ENCODE results near the gene SPPL3.
"Not testable (repeated sequence)": the region's sequence is repeated elsewhere in the genome, so short reads cannot be mapped to it uniquely, and the experiment has no call there.

SPPL3 gene

DNA sequence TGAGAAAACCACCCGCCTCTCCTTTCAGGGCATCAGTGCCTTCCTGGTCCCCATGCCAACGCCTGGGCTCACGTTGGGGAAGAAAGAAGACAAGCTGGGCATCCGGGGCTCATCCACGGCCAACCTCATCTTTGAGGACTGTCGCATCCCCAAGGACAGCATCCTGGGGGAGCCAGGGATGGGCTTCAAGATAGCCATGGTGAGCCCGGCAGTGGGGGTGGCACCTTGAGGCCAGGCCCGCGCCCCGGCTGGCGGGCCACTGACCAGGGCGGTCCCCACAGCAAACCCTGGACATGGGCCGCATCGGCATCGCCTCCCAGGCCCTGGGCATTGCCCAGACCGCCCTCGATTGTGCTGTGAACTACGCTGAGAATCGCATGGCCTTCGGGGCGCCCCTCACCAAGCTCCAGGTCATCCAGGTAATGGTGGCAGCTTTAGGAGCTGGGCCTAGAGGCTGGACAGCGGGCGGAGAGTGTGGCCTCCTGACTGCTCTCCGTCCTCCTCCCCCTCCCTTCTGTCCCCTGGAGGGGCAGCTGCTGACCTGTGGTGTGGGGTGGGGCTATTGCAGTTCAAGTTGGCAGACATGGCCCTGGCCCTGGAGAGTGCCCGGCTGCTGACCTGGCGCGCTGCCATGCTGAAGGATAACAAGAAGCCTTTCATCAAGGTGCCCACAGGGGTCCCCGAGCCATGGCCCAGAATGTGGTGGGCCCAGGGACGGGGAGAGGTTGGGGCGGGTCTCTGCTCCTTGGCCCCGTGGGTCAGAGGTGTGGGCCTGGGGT lies 165.7 kb downstream of the SPPL3 start:
- TF ChIP-seq, protein P1, sequence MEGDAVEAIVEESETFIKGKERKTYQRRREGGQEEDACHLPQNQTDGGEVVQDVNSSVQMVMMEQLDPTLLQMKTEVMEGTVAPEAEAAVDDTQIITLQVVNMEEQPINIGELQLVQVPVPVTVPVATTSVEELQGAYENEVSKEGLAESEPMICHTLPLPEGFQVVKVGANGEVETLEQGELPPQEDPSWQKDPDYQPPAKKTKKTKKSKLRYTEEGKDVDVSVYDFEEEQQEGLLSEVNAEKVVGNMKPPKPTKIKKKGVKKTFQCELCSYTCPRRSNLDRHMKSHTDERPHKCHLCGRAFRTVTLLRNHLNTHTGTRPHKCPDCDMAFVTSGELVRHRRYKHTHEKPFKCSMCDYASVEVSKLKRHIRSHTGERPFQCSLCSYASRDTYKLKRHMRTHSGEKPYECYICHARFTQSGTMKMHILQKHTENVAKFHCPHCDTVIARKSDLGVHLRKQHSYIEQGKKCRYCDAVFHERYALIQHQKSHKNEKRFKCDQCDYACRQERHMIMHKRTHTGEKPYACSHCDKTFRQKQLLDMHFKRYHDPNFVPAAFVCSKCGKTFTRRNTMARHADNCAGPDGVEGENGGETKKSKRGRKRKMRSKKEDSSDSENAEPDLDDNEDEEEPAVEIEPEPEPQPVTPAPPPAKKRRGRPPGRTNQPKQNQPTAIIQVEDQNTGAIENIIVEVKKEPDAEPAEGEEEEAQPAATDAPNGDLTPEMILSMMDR (IDR thresholded peaks at IDR 0.05; ENCODE audit: low read depth, low read length, missing control alignments), result no peak
- no peak overlapping the region for H3K4me3 ChIP-seq (ENCODE audit: low read depth, low read length)
- in situ Hi-C loops (cut with HindIII; ENCODE audit: low sequenced_read_pairs), result no loop called here
- DNase-seq (ENCODE audit: low read depth), result no peak

DNA sequence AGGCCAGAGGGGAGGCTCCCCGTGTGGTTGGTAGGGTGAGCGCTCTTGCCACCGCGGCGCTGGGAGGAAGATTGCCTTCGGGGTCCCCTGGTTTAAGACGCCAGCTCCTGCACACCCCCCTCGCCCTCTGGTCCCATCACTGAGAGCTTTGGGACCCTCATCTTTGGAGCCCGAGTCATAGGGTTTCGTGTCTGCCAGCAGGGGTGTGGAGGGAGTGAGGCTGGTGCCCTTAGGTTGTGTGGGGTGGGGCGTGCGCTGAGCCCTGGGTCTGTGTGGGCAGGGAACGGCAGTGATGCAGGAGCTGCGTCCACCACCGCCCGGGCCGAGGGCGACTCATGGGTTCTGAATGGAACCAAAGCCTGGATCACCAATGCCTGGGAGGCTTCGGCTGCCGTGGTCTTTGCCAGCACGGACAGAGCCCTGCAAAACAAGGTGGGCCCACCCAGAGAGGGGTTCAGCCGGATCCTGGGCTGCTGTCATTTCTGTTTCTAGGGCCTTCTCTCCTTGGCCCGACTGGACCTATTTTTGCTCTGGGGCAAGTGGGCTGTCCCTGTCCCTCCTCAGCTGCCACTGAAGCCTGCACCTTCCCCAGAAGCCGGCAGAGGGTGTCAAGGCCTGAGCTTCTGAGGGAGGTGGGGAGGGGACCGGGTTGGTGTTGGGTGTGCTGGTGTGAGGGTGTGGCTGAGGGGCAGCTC lies 166.5 kb downstream of the SPPL3 start:
- H3K4me3 ChIP-seq (ENCODE audit: low read depth, low read length), result no peak overlapping the region
- TF ChIP-seq, protein P1 (IDR thresholded peaks at IDR 0.05; ENCODE audit: low read depth, low read length, missing control alignments), result peak; percentile 46
- in situ Hi-C loops (cut with HindIII; ENCODE audit: low sequenced_read_pairs), result no loop called here
- no peak for DNase-seq (ENCODE audit: low read depth)

DNA sequence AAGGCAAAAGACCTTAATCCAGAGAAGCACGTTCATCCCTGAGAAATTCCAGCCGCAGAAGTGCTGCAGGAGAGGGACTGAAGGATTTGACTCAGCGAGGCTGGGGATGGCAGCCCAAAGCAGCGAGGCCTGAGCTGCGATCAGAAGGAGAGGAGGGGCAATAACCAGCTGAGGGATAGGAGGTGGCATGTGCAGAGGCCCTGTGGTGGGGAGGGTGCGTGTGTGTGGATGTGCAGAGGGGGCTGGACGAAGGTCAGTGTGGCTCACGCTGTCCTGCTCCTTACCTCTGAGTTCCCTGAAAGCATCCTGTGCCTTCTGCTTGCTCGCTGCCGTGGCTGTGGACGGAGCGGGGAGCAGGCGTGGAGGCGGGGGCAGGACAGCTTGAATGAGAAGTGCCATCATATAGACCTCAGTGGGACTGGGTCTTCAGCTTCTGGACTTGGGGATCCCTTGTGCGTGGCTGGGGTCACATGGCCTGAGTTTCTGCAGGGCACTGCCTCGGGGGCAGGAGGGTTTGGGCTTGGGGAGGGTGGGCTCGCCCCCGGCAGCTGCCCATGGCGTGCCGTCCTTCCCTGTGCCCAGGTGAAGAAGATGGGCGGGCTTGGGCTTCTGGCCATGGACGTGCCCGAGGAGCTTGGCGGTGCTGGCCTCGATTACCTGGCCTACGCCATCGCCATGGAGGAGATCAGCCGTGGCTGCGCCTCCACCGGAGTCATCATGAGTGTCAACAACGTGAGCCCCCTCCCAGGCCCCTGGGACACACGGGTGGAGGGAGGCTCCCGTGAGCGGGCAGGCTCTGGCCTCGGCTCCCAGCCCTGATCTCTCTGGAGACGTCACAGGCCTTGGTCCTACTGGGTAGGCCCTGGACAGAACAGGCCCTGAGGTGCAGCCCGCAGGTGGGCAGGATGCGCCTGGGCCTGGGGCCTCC lies 167.5 kb downstream of the SPPL3 start:
- in situ Hi-C loops (cut with HindIII; ENCODE audit: low sequenced_read_pairs), result no loop called here
- TF ChIP-seq, protein P1 (IDR thresholded peaks at IDR 0.05; ENCODE audit: low read depth, low read length, missing control alignments), result no peak
- no peak overlapping the region for H3K4me3 ChIP-seq (ENCODE audit: low read depth, low read length)
- DNase-seq (ENCODE audit: low read depth), result no peak

DNA sequence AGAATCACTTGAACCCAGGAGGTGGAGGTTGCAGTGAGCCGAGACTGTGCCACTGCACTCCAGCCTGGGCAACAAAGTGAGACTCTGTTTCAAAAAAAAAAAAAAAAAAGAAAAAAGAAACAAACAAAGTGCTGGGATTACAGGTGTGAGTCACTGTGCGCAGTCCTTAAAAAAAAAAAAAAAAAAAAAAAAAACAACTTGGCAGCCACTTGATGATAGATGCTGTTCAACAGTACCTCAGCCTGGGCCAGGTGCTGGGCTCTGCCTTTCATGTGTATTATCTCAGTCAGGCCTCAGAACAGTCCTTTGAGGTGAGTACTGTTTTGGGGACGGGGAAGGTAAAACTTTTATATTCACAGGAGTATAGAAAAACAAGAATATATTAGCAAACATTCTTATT lies 169.0 kb downstream of the SPPL3 start:
- in situ Hi-C loops (cut with HindIII; ENCODE audit: low sequenced_read_pairs), result no loop called here
- DNase-seq (ENCODE audit: low read depth), result no peak
- no peak overlapping the region for H3K4me3 ChIP-seq (ENCODE audit: low read depth, low read length)
- TF ChIP-seq, protein P1 (IDR thresholded peaks at IDR 0.05; ENCODE audit: low read depth, low read length, missing control alignments), result no peak

DNA sequence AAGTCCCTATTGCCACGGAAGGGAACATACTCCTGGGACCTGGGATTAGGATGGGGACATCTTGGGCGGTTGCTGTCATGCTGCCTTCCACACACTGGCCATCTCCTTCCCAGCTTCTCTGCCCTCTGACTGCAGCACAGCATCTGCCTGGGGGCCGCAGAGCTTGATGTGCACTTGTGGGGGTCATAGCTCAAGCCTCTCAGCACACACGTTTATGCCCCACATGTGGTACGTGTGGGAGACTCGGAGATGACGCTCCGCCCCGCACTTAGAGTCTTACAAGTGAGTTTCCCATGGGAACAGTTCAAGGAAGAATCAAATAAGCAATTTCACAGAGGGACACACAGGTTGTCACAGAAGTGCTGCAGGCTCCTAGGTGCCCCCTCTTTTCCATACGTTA lies 169.9 kb downstream of the SPPL3 start:
- no peak overlapping the region for H3K4me3 ChIP-seq (ENCODE audit: low read depth, low read length)
- DNase-seq (ENCODE audit: low read depth), result no peak
- TF ChIP-seq, protein P1 (IDR thresholded peaks at IDR 0.05; ENCODE audit: low read depth, low read length, missing control alignments), result no peak
- in situ Hi-C loops (cut with HindIII; ENCODE audit: low sequenced_read_pairs), result no loop called here

DNA sequence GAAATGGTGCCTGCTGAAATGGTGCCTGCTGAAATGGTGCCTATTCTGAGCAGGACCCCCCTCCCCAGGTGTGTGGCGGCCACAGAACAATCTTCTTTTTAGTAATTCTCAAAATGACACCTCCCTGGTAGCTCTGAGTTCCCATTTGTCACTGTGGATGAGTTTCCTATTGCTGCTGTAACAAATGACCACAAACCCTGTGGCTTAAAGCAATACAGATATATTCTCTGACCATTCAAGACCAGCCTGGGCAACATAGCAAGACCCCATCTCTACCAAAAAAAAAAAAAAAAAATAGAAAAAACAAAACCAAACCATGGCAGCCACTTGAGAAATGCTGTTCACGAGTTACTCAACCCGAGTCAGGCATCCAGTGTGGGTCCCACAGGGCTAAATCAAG lies 170.6 kb downstream of the SPPL3 start:
- DNase-seq (ENCODE audit: low read depth), result no peak
- in situ Hi-C loops (cut with HindIII; ENCODE audit: low sequenced_read_pairs), result no loop called here
- no peak overlapping the region for H3K4me3 ChIP-seq (ENCODE audit: low read depth, low read length)
- TF ChIP-seq, protein P1 (IDR thresholded peaks at IDR 0.05; ENCODE audit: low read depth, low read length, missing control alignments), result no peak

DNA sequence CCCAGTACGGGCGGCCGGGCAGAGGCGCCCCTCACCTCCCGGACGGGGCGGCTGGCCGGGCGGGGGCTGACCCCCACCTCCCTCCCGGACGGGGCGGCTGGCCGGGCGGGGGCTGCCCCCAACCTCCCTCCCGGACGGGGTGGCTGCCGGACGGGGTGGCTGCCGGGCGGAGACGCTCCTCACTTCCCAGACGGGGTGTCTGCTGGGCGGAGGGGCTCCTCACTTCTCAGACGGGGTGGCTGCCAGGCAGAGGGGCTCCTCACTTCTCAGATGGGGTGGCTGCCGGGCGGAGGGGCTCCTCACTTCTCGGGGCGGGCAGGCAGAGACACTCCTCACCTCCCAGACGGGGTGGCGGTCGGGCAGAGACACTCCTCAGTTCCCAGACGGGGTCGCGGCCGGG lies 172.0 kb downstream of the SPPL3 start:
- H3K4me3 ChIP-seq (ENCODE audit: low read depth, low read length); in situ Hi-C loops (cut with HindIII; ENCODE audit: low sequenced_read_pairs); DNase-seq (ENCODE audit: low read depth): not testable (repeated sequence)

All from astrocyte of the cerebellum (primary cell).